GM12878 (cell line): ENCODE data around the gene LYRM4. TPM values are rescaled to one million over a fixed set of nuclear protein-coding genes. Genes with fewer than 3 reads are reported as not detected.

ENCODE experiments used
- ATAC-seq: fragments of 200-7000 bp; cut with Tn5 transposase; 3 replicates; pipeline ENCODE4 v1.9.1; 2020; ENCODE audit warnings: mild to moderate bottlenecking, moderate library complexity
- BruUV-seq: library from RNA; stranded (reverse); fragments of 400-500 nt; replicated peaks from 2 replicates; lab custom pipeline; 2021; lab: Mats Ljungman, UMichigan
- CTCF ChIA-PET: fragments of 300-600 bp; sonication (Branson Sonifier 250); formaldehyde crosslinking; extraction: SDS; loops from one replicate; lab custom pipeline; 2021; ENCODE audit warnings: inconsistent platforms; lab: Yijun Ruan, JAX
- POLR2A ChIA-PET: fragments of 350-600 bp; formaldehyde crosslinking; extraction: SDS; loops from one replicate; lab custom pipeline; 2021; ENCODE audit warnings: inconsistent platforms; lab: Charles Lee
- RAD21 ChIA-PET: fragments of 300-600 bp; sonication (Branson Sonifier 250); formaldehyde crosslinking; loops from one replicate; lab custom pipeline; 2023; ENCODE audit warnings: antibody characterized with exemption; ENCODE audit not compliant: unreplicated experiment; lab: Charles Lee
- SMC1A ChIA-PET: fragments of 300-600 bp; sonication (Branson Sonifier 250); formaldehyde crosslinking; loops from one replicate; lab custom pipeline; 2023; ENCODE audit not compliant: unreplicated experiment, uncharacterized antibody; lab: Charles Lee
- DNase-seq: peaks from one replicate; pipeline ENCODE4 v3.0.0-alpha.2; 2011; ENCODE audit warnings: low read depth, low spot score
- FAIRE-seq: peaks from 3 replicates; lab custom pipeline; 2011; peaks lifted over from hg19 to GRCh38; lab: Jason Lieb, UNC
- H2AFZ ChIP-seq: 2 replicates; pipeline ENCODE4 v1.6.0; 2011; ENCODE audit warnings: low read depth, low read length, control low read depth; ENCODE audit not compliant: control insufficient read depth
- H3K27ac ChIP-seq: 2 replicates; pipeline ENCODE4 v1.5.1; 2011; ENCODE audit warnings: control low read depth; ENCODE audit not compliant: control insufficient read depth, insufficient read depth
- H3K27me3 ChIP-seq, 2 experiments: replicated peaks in 1 of 2; 2 replicates each; pipeline versions ENCODE4 v1.6.0 to v1.6.1; 2011; ENCODE audit warnings: low read length in 1 of 2; ENCODE audit not compliant: control insufficient read depth in 2 of 2, insufficient read depth in 2 of 2
- H3K36me3 ChIP-seq, 2 experiments: 2 replicates each; pipeline ENCODE4 v1.5.1; 2011; ENCODE audit warnings: low read length in 1 of 2; ENCODE audit not compliant: control insufficient read depth in 2 of 2, insufficient read depth in 2 of 2
- H3K4me1 ChIP-seq: 2 replicates; pipeline ENCODE4 v1.6.1; 2011; ENCODE audit warnings: mild to moderate bottlenecking, low read length, moderate library complexity, mixed read lengths; ENCODE audit not compliant: control insufficient read depth, insufficient read depth
- H3K4me2 ChIP-seq: 2 replicates; pipeline ENCODE4 v1.6.0; 2011; ENCODE audit warnings: control low read depth; ENCODE audit not compliant: control insufficient read depth, insufficient read depth
- H3K4me3 ChIP-seq: fragments of 200-600 bp; sonication (generic); 2 replicates; pipeline ENCODE4 v1.5.1; 2016
- H3K79me2 ChIP-seq: 2 replicates; pipeline ENCODE4 v1.6.0; 2011; ENCODE audit warnings: low read length; ENCODE audit not compliant: control insufficient read depth, insufficient read depth
- H3K9ac ChIP-seq: 2 replicates; pipeline ENCODE4 v1.8.0; 2011; ENCODE audit warnings: low read length, control low read depth, mixed read lengths; ENCODE audit not compliant: control insufficient read depth, insufficient read depth
- H3K9me3 ChIP-seq: replicated peaks from 3 replicates; pipeline ENCODE4 v1.5.1; 2011; ENCODE audit warnings: mild to moderate bottlenecking, low read length; ENCODE audit not compliant: control insufficient read depth, insufficient read depth
- H4K20me1 ChIP-seq: 2 replicates; pipeline ENCODE4 v1.6.0; 2011; ENCODE audit not compliant: control insufficient read depth, insufficient read depth
- HDAC6 ChIP-seq: fragments of 200-600 bp; sonication (generic); IDR thresholded peaks from one replicate; pipeline ENCODE4 v1.8.0; 2017; ENCODE audit warnings: antibody characterized with exemption; ENCODE audit not compliant: unreplicated experiment
- KDM1A ChIP-seq: fragments of 200-600 bp; sonication (generic); IDR thresholded peaks from 2 replicates; pipeline ENCODE4 v1.6.1; 2016; ENCODE audit warnings: borderline replicate concordance
- LARP7 ChIP-seq: fragments of 450-650 bp; IDR thresholded peaks from 2 replicates; pipeline ENCODE4 v1.6.1; 2017; ENCODE audit warnings: mild to moderate bottlenecking
- RAD21 ChIP-seq: IDR thresholded peaks from 2 replicates; pipeline ENCODE4 v1.6.1; 2011; ENCODE audit warnings: mild to moderate bottlenecking, low read depth, low read length, moderate library complexity; ENCODE audit not compliant: insufficient read depth
- SPI1 ChIP-seq: IDR thresholded peaks from 2 replicates; pipeline ENCODE4 v1.6.1; 2011; ENCODE audit warnings: low read depth, mild to moderate bottlenecking, low read length, moderate library complexity, borderline replicate concordance; ENCODE audit not compliant: insufficient read depth
- ZBED1 ChIP-seq: IDR thresholded peaks from 2 replicates; pipeline ENCODE4 v1.6.1; 2016; ENCODE audit warnings: borderline replicate concordance
- ZZZ3 ChIP-seq: IDR thresholded peaks from 2 replicates; pipeline ENCODE4 v1.6.1; 2011; ENCODE audit warnings: low read depth; ENCODE audit not compliant: control insufficient read depth, insufficient read length
- WGBS: methylation state at CpG from one replicate; pipeline ENCODE4 v1.1.6; 2016; ENCODE audit warnings: low lambda C conversion rate; ENCODE audit not compliant: insufficient replicate concordance, insufficient coverage; ENCODE audit errors: missing lambda C conversion rate; 5-methylcytosine and 5-hydroxymethylcytosine counted together
- in situ Hi-C: fragments of 300-500 bp; cut with MboI; formaldehyde crosslinking; loops from 9 replicates; pipeline ENCODE4 v1.14.3; 2018; ENCODE audit warnings: mixed read lengths
- intact Hi-C: fragments of 100-400 bp; cut with micrococcal nuclease; formaldehyde crosslinking; loops from one replicate; pipeline ENCODE4 v1.14.2; 2022; ENCODE audit not compliant: unreplicated experiment
- polyA plus RNA-seq, 11 experiments: library from polyadenylated mRNA; depleted of rRNA in 4 of 11; unstranded in 6 of 11; stranded (reverse) in 5 of 11; fragments of >200 nt; fragmentation: Nextera tagmentation in 4 of 11; fragmentation: Illumina TruSeq in 1 of 11; extraction: Ambion mirVana in 4 of 11; extraction: Trizol in 1 of 11; gene quantifications; 1 replicate in 1 of 11; 2 replicates in 10 of 11; pipeline versions ENCODE4 v1.2.1 to v1.2.3, GENCODE V29; 2011 to 2016; ENCODE audit warnings: inconsistent platforms in 2 of 11, missing spikeins in 2 of 11, low read depth in 1 of 11
- total RNA-seq, 4 experiments: library from RNA; depleted of rRNA in 3 of 4; stranded (reverse); fragments of >200 nt in 3 of 4; fragmentation: Illumina TruSeq in 1 of 4; extraction: Trizol in 1 of 4; gene quantifications; 2 replicates each; pipeline versions ENCODE4 v1.2.1 to v1.2.3, GENCODE V29; 2013 to 2021
- TF ChIP-seq, protein P1 (sequence below): fragments of 450-650 bp; IDR thresholded peaks from 2 replicates; pipeline ENCODE4 v1.6.1; 2017; ENCODE audit warnings: mild to moderate bottlenecking, moderate library complexity

LYRM4 gene
- total and polyA plus RNA-seq, 10 of the 15 experiments (the other 5 are each of a cell fraction or from before 2014, with no cell fraction given): 32.7 to 66.8 (median 44.0) TPM

- TF ChIP-seq, protein P1, sequence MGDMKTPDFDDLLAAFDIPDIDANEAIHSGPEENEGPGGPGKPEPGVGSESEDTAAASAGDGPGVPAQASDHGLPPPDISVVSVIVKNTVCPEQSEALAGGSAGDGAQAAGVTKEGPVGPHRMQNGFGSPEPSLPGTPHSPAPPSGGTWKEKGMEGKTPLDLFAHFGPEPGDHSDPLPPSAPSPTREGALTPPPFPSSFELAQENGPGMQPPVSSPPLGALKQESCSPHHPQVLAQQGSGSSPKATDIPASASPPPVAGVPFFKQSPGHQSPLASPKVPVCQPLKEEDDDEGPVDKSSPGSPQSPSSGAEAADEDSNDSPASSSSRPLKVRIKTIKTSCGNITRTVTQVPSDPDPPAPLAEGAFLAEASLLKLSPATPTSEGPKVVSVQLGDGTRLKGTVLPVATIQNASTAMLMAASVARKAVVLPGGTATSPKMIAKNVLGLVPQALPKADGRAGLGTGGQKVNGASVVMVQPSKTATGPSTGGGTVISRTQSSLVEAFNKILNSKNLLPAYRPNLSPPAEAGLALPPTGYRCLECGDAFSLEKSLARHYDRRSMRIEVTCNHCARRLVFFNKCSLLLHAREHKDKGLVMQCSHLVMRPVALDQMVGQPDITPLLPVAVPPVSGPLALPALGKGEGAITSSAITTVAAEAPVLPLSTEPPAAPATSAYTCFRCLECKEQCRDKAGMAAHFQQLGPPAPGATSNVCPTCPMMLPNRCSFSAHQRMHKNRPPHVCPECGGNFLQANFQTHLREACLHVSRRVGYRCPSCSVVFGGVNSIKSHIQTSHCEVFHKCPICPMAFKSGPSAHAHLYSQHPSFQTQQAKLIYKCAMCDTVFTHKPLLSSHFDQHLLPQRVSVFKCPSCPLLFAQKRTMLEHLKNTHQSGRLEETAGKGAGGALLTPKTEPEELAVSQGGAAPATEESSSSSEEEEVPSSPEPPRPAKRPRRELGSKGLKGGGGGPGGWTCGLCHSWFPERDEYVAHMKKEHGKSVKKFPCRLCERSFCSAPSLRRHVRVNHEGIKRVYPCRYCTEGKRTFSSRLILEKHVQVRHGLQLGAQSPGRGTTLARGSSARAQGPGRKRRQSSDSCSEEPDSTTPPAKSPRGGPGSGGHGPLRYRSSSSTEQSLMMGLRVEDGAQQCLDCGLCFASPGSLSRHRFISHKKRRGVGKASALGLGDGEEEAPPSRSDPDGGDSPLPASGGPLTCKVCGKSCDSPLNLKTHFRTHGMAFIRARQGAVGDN: 0 out of 2 replicates have a peak, but pooled peaks have one; percentile 1
Measured at GRCh38 chr6:5174244-5174643, 86.5 kb downstream of the LYRM4 start (continued).

DNA sequence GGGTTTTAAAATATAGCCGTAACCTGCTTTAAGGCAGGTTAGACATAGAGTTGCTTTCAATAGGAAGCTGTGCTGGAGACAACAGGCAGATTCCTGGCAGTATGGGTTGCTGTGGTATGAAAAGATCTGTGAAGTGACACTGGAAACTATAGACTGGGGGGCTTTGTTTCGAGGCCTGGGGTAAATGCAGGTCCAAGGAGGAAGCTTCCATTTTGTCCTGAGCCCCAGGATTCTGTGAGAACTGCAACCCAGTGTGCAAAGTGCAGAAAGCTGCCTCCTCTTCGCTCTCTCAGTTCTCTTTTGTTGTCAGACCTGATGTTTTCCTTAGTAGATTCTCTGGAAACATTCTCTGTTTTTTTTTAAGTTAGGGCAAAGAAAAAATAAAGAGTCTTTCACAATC lies 86.9 kb downstream of the LYRM4 start:
- CTCF ChIA-PET: interaction anchor here (1.1 to 4.5 kb wide), 15 partner anchors 8 to 334 kb away, joined by 3 to 65 read pairs (median 5); no protein-coding TSS in a partner anchor
- POLR2A ChIA-PET: interaction anchor here (0.8 to 1.5 kb wide), 4 partner anchors 9 to 27 kb away, joined by 3 to 4 read pairs (median 3); no protein-coding TSS in a partner anchor
- H3K36me3 ChIP-seq: no peaks in the 10 kb centered on the region
- intact Hi-C loops (no loop called here), in situ Hi-C loops (no loop called here)
- H2AFZ ChIP-seq: peak overlapping the region; percentile 75
- BruUV-seq: TSS peak; percentile 42
- no peak for TF ChIP-seq KDM1A
- TF ChIP-seq RAD21: no peak
- TF ChIP-seq SPI1: peak; percentile 42; the same call in 1 of the 2 replicates
- no peak for TF ChIP-seq HDAC6
- TF ChIP-seq LARP7: no peak
- no peak for TF ChIP-seq ZBED1
- no peak for TF ChIP-seq ZZZ3
- H4K20me1 ChIP-seq: no peaks in the 10 kb centered on the region
- no peaks in the 10 kb centered on the region for H3K9me3 ChIP-seq
- H3K9ac ChIP-seq: peak overlapping the region; percentile 57
- RAD21 ChIA-PET: interaction anchor here (0.7 to 3.5 kb wide), 9 partner anchors 14 to 229 kb away, joined by 3 to 24 read pairs (median 5); partner anchors contain the start of genes FARS2 and LYRM4
- FAIRE-seq: no peak
- ATAC-seq: peak; percentile 43
- WGBS: 36% methylated on average over 3 of the region's 3 CpGs
- no peak overlapping the region for H3K4me3 ChIP-seq
- H3K4me1 ChIP-seq: peaks cover 29% of the 10 kb centered on the region
- no peaks in the 10 kb centered on the region for H3K27me3 ChIP-seq
- H3K27ac ChIP-seq: peak overlapping the region; percentile 93
- H3K4me2 ChIP-seq: peak overlapping the region; percentile 89
- H3K79me2 ChIP-seq: no peaks in the 10 kb centered on the region
- DNase-seq: no peak
- SMC1A ChIA-PET: interaction anchor here (0.6 to 3.7 kb wide), 18 partner anchors 9 to 228 kb away, joined by 3 to 27 read pairs (median 5); partner anchors contain the start of genes FARS2 and LYRM4
